Loucy (cell line): Measurements from ENCODE around the gene PROKR2.

Experiments
- H2AFZ ChIP-seq: fragments of 200-600 bp; sonication (generic); 2 replicates; pipeline ENCODE4 v1.6.0; 2016; ENCODE audit warnings: antibody characterized with exemption, mild to moderate bottlenecking, low read length, moderate library complexity
- H3F3A ChIP-seq: fragments of 200-600 bp; 2 replicates; pipeline ENCODE4 v1.6.0; 2016; ENCODE audit warnings: antibody characterized with exemption, low read depth, mild to moderate bottlenecking
- H3K27me3 ChIP-seq: fragments of 200-600 bp; sonication (generic); 2 replicates; pipeline ENCODE4 v1.6.1; 2014; ENCODE audit warnings: low read length, mild to moderate bottlenecking; ENCODE audit not compliant: insufficient read depth, poor library complexity, severe bottlenecking
- H3K36me3 ChIP-seq: fragments of 200-600 bp; sonication (generic); 2 replicates; pipeline ENCODE4 v1.6.1; 2016; ENCODE audit warnings: low read length; ENCODE audit not compliant: insufficient read depth
- H3K4me1 ChIP-seq: fragments of 200-600 bp; sonication (generic); 2 replicates; pipeline ENCODE4 v1.5.1; 2014; ENCODE audit warnings: low read length, mild to moderate bottlenecking; ENCODE audit not compliant: insufficient read depth, poor library complexity, severe bottlenecking
- H3K4me2 ChIP-seq: fragments of 200-600 bp; sonication (generic); 2 replicates; pipeline ENCODE4 v1.6.0; 2014; ENCODE audit warnings: antibody characterized with exemption, low read length, low read depth, mild to moderate bottlenecking; ENCODE audit not compliant: poor library complexity, severe bottlenecking
- H3K4me3 ChIP-seq: fragments of 200-600 bp; sonication (generic); 2 replicates; pipeline ENCODE4 v1.5.1; 2014; ENCODE audit warnings: low read length, mild to moderate bottlenecking, mixed read lengths; ENCODE audit not compliant: poor library complexity, severe bottlenecking
- H3K79me2 ChIP-seq: fragments of 200-600 bp; sonication (generic); 2 replicates; pipeline ENCODE4 v1.6.1; 2014; ENCODE audit warnings: low read length; ENCODE audit not compliant: insufficient read depth
- H3K9ac ChIP-seq: fragments of 200-600 bp; sonication (generic); 2 replicates; pipeline ENCODE4 v1.6.0; 2014; ENCODE audit warnings: mild to moderate bottlenecking, low read depth, low read length, moderate library complexity; ENCODE audit not compliant: poor library complexity, severe bottlenecking
- H3K9me2 ChIP-seq: fragments of 200-600 bp; sonication (generic); replicated peaks from 2 replicates; pipeline ENCODE4 v1.6.1; 2016; ENCODE audit warnings: low read depth, low read length, mixed read lengths
- H3K9me3 ChIP-seq: fragments of 200-600 bp; sonication (generic); 2 replicates; pipeline ENCODE4 v1.6.1; 2014; ENCODE audit warnings: mild to moderate bottlenecking, antibody characterized with exemption, low read length, low read depth; ENCODE audit not compliant: insufficient read depth
- H4K20me1 ChIP-seq: fragments of 200-600 bp; sonication (generic); 2 replicates; pipeline ENCODE4 v1.6.0; 2014; ENCODE audit warnings: antibody characterized with exemption, low read length, mild to moderate bottlenecking; ENCODE audit not compliant: insufficient read depth, poor library complexity, severe bottlenecking
- EZH2phosphoT487 ChIP-seq: fragments of 200-600 bp; IDR thresholded peaks from 2 replicates; pipeline ENCODE4 v1.6.1; 2018; ENCODE audit warnings: antibody characterized with exemption, mild to moderate bottlenecking, moderate library complexity, borderline replicate concordance
- TF ChIP-seq, protein P1 (sequence below): fragments of 200-600 bp; sonication (generic); conservative IDR thresholded peaks from 2 replicates; pipeline ENCODE4 v1.5.1; 2014; ENCODE audit warnings: mild to moderate bottlenecking, antibody characterized with exemption, low read length

Gene PROKR2

DNA sequence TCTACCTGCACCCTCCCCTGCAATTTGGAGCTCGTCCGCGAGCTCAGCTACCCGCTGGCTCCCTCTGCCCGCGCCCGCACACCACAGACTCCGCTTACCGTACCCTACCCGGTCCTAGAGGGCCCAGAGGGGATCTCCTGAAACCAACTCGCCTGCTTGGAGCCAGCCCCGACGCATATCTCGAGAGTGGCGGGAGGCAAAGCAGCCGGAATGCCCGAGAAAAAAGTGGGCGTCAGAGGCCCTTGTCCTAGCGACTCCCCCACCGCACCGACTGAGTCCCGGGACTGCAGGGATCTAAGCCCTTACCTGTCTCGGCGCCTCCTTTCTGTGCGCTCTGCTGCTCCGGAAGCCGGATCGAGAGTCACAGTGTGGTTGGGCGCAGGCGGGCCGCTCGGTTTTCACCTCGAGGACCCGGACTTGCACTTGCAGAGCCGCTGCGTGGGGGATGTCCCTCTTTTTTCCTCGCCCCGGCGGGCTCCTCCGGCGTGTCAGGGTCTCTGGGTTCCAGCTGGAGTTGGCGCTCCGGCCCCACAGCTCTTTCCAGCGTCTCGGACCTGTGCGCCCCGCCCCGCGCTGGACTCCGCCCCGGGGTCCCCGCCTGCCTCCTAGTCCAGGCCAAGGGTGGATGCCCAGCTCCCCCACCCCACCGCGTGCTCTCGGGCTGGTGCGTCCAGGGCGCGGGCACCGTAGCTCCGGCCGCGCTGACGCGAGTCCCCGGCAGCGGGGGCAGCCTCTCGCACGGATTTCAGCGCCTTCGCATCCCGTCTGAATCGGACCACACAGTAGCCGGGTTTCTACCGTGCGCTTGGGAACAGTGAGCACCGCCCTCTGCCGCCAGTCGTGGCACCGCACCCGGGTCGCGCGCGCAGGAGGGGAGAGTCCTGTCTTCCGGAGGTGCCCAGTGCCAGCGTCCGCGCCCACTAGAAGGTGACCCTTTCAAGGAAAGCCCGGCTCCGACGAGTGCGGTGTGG is at the start of gene PROKR2:
Gene PROKR2 (minus strand): TSS at position 767 of the 971 bp plus-strand sequence. CDS start 2,585 bp downstream, outside the sequence.
- no peaks in the 10 kb centered on the region for H3F3A ChIP-seq
- no peaks in the 10 kb centered on the region for H3K79me2 ChIP-seq
- no peaks in the 10 kb centered on the region for H3K27me3 ChIP-seq
- no peaks in the 10 kb centered on the region; the same call in 1 of the 2 replicates for H3K9me3 ChIP-seq
- H3K36me3 ChIP-seq, result no peaks in the 10 kb centered on the region
- no peak within 1 kb of the TSS for H3K4me3 ChIP-seq
- H2AFZ ChIP-seq, result no peak within 1 kb of the TSS
- H3K9me2 ChIP-seq, result no peaks in the 10 kb centered on the region
- no peaks in the 10 kb centered on the region for H3K4me1 ChIP-seq
- H3K4me2 ChIP-seq, result no peak within 1 kb of the TSS
- H3K9ac ChIP-seq, result no peak within 1 kb of the TSS
- H4K20me1 ChIP-seq, result no peaks in the 10 kb centered on the region
- TF ChIP-seq, protein P1, sequence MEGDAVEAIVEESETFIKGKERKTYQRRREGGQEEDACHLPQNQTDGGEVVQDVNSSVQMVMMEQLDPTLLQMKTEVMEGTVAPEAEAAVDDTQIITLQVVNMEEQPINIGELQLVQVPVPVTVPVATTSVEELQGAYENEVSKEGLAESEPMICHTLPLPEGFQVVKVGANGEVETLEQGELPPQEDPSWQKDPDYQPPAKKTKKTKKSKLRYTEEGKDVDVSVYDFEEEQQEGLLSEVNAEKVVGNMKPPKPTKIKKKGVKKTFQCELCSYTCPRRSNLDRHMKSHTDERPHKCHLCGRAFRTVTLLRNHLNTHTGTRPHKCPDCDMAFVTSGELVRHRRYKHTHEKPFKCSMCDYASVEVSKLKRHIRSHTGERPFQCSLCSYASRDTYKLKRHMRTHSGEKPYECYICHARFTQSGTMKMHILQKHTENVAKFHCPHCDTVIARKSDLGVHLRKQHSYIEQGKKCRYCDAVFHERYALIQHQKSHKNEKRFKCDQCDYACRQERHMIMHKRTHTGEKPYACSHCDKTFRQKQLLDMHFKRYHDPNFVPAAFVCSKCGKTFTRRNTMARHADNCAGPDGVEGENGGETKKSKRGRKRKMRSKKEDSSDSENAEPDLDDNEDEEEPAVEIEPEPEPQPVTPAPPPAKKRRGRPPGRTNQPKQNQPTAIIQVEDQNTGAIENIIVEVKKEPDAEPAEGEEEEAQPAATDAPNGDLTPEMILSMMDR, result no peak
- TF ChIP-seq EZH2phosphoT487, result no peak

DNA sequence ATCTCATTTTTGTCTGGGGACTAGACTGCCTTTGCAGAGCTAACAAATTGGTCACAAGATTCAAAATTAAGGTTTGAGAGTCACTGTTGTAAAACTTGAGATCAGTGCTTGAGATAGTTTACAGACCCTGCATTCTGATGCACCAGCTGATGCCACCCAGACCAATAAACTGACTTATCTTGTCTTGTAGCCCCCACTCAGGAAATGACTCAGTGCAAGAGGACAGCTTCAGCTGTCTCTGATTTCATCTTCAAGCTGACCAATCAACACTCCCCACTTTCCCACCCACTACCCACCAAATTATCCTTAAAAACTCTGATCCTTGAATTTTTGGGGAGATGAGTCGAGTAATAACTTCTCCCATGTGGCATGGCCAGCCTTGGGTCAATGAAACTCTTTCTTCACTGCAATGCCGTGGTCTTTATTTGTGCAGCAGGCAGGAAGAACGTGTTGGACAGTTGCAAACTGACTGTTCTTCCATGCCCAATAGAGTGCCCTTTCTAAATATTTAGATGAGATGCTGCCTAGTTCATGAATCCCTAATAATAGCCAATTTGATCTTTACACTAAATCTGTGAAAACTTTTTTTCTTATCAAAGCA is 48.3 kb upstream of the PROKR2 start:
- H3K9me2 ChIP-seq, result no peaks in the 10 kb centered on the region
- no peaks in the 10 kb centered on the region for H3K27me3 ChIP-seq
- TF ChIP-seq, protein P1, result no peak
- no peak for TF ChIP-seq EZH2phosphoT487
- H3K79me2 ChIP-seq, result no peaks in the 10 kb centered on the region
- 0 out of 2 replicates have a peak, but pooled peaks cover 2% of the 10 kb centered on the region for H3K9me3 ChIP-seq
- H3K4me1 ChIP-seq, result no peaks in the 10 kb centered on the region
- H3K9ac ChIP-seq, result no peak overlapping the region
- no peak overlapping the region for H3K4me2 ChIP-seq
- no peak overlapping the region for H3K4me3 ChIP-seq
- H3K36me3 ChIP-seq, result no peaks in the 10 kb centered on the region
- no peak overlapping the region for H2AFZ ChIP-seq
- no peaks in the 10 kb centered on the region for H4K20me1 ChIP-seq
- no peaks in the 10 kb centered on the region for H3F3A ChIP-seq

DNA sequence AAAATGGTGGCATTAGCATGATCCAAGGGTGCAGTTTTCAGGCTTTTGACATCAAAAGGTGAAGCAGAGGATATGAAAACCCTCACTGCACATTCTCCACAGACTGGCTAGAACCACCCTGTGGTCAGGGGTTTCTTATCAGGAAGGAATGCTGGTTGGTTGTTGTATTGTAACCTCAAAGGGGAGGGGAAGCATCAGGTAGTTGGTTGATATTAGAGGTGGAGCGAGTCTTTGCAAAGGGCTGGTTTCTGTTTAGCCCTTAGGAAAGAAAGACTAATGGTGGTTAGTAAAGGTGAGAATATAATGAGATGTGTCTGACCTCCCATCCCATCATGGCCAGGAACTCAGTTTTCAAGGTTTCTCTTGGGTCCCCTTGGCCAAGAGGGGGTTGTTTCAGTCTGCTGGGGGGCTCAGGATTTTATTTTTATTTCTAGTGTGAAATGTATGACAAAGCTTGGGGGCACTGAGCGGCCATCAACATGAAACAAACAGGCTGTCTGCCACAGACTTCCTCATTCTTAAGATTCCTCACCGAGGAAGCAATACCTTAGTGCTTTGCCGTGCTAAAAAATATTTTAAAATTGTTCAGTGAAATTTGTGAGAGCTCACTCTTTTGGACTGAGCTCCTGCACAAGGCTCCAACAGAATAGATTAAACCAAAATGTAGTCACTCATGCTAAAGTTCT is 47.5 kb upstream of the PROKR2 start:
- no peak overlapping the region for H3K4me2 ChIP-seq
- H2AFZ ChIP-seq, result no peak overlapping the region
- no peak overlapping the region for H3K9ac ChIP-seq
- H3K4me3 ChIP-seq, result no peak overlapping the region
- TF ChIP-seq, protein P1, result no peak
- no peak for TF ChIP-seq EZH2phosphoT487
- H3K36me3 ChIP-seq, result no peaks in the 10 kb centered on the region
- H3K4me1 ChIP-seq, result no peaks in the 10 kb centered on the region
- H3F3A ChIP-seq, result no peaks in the 10 kb centered on the region
- no peaks in the 10 kb centered on the region for H4K20me1 ChIP-seq
- H3K9me3 ChIP-seq, result 0 out of 2 replicates have a peak, but pooled peaks cover 2% of the 10 kb centered on the region
- no peaks in the 10 kb centered on the region for H3K9me2 ChIP-seq
- no peaks in the 10 kb centered on the region for H3K79me2 ChIP-seq
- no peaks in the 10 kb centered on the region for H3K27me3 ChIP-seq
